GM15510 (cell line): ENCODE data around the gene NSFL1C.

Experiments
- POLR2A ChIP-seq: IDR thresholded peaks from 3 replicates; pipeline ENCODE4 v1.6.1; 2011; ENCODE audit warnings: borderline replicate concordance; ENCODE audit not compliant: insufficient read length; ENCODE audit errors: extremely low read depth

NSFL1C gene

GRCh38 chr20:1466211-1467081 is at the start of gene NSFL1C:
TSS of gene NSFL1C (minus strand) at chr20:1466849. CDS start at chr20:1466824, 25 bp downstream.
- TF ChIP-seq POLR2A: peak; percentile 78

- no peak for TF ChIP-seq POLR2A
Measured at GRCh38 chr20:1513801-1514200, 47.2 kb upstream of the NSFL1C start.

GRCh38 chr20:1509237-1509636 is 42.6 kb upstream of the NSFL1C start:
- TF ChIP-seq POLR2A: no peak

GRCh38 chr20:1508574-1508973 is 41.9 kb upstream of the NSFL1C start:
- no peak for TF ChIP-seq POLR2A

- TF ChIP-seq POLR2A: no peak
Measured at GRCh38 chr20:1507276-1507675, 40.6 kb upstream of the NSFL1C start.

GRCh38 chr20:1505871-1506270 is 39.2 kb upstream of the NSFL1C start:
- no peak for TF ChIP-seq POLR2A

GRCh38 chr20:1505361-1505760 is 38.7 kb upstream of the NSFL1C start:
- no peak for TF ChIP-seq POLR2A

GRCh38 chr20:1503564-1504227 is 37.0 kb upstream of the NSFL1C start:
- TF ChIP-seq POLR2A: no peak

GRCh38 chr20:1500496-1500895 is 33.8 kb upstream of the NSFL1C start:
- no peak for TF ChIP-seq POLR2A

GRCh38 chr20:1499528-1500420 is 33.1 kb upstream of the NSFL1C start:
- no peak for TF ChIP-seq POLR2A

GRCh38 chr20:1496930-1497329 is 30.3 kb upstream of the NSFL1C start:
- TF ChIP-seq POLR2A: no peak

- TF ChIP-seq POLR2A: no peak
Measured at GRCh38 chr20:1494436-1494835, 27.8 kb upstream of the NSFL1C start.

GRCh38 chr20:1493536-1493935 is 26.9 kb upstream of the NSFL1C start:
- no peak for TF ChIP-seq POLR2A

GRCh38 chr20:1491860-1492642 is 25.4 kb upstream of the NSFL1C start:
- TF ChIP-seq POLR2A: no peak
